ELR (cell line): ENCODE results near the gene PCLAF.
"Not testable (repeated sequence)": the region's sequence is repeated elsewhere in the genome, so short reads cannot be mapped to it uniquely, and the experiment has no call there.

Experiments
- DNase-seq: peaks from one replicate; pipeline ENCODE4 v3.0.0-alpha.2; 2015; ENCODE audit warnings: low read depth

Gene PCLAF, protein sequence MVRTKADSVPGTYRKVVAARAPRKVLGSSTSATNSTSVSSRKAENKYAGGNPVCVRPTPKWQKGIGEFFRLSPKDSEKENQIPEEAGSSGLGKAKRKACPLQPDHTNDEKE

DNA sequence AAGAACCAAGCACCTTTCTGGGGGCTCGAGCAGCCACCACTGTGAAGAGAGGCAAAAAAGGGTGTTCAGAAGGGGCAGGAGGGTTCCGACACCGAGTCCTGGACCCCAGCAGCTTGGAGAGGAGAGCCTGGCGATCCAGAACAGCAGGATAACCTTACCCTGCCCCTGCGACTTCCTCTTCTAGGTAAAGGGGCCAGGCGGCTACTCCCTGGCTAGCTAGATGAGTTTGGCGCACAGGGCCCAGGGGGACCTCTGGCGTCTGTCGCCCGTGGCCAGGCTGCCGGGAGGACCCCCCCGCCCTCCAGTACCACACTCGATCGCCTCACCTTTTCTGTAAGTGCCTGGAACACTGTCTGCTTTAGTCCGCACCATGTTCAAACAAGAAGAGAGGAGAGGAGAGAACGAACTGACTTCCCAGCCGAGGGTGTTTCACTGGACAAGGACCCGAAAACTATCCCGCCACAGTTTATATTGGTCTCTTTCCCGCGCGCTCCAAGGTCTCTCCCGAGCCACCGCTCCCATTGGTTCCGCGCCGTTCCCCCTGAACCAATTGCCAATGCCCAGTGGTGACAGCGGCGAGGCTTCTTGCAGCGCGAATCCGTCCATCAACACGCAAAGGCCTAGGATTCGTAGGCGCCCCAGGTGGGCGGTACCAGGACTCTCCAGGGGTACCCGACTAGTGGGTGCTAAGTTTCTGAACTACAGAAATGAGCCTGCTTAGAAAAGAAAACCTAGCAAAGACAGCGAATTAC lies at the start of gene PCLAF:
Gene PCLAF, minus strand, starts transcription at position 442 of the 752 bp plus-strand sequence. Its CDS starts 70 bp downstream, at position 372.
- DNase-seq = peak; percentile 98

DNA sequence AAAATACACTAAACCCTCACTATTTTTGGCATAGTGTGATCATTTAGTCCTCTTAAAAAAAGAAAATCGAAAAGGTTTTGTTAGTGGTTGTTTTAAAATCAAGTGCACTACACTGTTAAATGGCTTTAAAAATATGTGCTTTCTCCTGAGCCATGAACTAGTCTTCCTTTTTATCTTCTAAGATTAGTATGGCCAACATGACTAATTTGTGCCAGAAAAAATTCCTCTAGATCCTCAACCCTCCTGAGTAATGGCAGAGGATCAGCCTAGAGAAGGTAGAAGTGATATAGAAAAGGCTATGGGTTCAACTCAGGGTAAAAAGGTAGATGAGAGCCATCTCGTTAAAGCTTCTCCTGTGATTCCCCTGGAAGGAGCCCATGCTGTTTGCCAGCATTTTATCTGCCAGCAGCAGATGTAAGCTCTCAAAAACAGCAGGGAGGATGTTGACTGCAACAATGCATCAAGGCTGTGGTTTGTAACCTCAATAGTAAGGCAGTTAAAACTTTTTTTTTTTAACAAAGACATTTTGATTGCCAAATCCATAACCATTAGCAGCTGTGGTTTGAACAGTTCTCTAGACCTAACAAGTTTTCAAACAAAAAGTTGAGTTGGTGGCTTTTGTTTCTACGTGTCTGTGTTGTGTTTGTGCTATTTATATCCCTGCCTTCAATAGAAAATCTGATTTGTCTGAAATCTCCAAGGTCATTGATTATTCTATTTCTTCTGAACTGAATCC lies 48.9 kb upstream of the PCLAF start:
- DNase-seq = peak; percentile 44

DNA sequence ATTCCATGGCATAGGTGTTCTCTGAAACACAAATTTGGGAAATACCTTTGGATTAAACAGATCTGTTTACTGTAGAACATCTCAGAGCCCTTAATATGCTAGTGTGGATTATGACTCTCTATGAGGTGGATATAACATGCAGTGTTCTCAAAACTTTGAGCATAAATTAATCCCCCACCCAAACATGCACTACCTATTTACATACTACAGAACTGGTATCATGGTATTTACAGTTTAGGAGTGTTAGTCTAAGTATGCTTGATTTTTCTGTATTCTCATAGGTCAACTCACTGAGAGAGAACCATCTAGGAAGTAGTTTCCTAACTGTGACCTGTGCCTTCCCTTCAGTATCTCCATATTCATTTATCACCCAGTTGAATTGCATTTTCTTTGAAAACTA lies 48.2 kb upstream of the PCLAF start:
- DNase-seq = no peak

DNA sequence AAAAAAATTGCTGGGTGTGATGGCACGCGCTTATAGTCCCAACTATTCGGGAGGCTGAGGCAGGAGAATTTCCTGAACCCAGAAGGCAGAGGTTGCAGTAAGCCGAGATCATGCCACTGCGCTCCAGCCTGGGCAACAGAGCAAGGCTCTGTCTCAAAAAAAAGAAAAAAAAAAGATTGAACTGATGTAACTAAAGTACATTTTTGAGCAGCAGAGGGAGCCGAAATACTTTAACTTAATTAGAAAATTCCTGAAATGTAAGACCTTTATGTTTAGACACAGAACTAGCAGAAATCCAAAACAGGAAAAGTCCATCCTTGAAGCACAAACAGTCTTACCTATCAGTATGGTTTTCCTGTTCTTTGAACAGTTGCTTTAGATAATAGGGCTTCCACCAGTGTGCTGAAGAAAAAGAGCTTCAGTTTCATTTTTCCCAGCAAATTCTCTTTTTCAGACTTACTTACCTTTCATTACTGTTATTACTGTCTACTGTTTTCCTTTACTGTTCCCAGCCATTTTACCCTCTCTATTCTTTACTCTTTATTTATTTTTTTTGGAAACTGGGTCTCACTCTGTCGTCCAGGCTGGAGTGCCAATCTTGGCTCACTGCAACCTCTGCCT lies 45.7 kb upstream of the PCLAF start:
- peak; percentile 51 for DNase-seq

DNA sequence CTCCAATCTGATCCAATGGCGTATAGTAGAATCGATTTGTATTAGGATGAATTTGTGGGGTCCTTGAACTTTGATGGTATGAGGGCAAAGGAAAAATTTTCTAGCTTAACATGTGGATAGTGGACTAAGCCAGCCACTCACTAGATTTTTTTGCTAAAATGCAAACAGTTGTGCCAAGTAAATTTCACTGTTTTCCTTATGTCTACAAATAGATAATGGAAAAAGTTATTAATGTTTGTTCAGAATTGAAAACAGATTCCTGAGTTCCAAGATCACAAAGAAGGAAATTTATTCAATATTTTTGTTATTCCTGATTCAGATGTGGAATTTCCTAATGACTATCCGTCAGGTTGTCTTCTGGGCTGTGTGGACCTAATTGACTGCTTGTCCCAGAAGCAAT lies 44.0 kb upstream of the PCLAF start:
- no peak for DNase-seq

DNA sequence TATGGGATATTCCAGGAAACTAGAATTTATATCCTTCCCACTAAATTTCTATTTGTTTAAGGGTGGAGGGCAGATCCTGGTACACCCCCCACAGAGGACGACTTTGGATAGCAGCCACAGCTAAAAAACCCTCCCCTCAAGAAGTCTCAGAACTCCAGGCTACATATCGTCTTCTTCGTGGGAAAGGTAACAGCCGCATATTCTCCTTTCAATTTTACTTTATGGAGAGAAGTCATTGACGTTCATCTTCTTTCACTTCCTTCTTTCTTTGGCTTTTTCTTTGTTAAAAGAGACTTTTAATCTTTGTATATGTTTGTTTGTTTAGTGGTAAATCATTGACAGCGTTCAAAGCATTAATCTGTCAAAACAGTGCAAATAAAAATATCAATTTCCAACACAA lies 42.7 kb upstream of the PCLAF start:
- DNase-seq = no peak

DNA sequence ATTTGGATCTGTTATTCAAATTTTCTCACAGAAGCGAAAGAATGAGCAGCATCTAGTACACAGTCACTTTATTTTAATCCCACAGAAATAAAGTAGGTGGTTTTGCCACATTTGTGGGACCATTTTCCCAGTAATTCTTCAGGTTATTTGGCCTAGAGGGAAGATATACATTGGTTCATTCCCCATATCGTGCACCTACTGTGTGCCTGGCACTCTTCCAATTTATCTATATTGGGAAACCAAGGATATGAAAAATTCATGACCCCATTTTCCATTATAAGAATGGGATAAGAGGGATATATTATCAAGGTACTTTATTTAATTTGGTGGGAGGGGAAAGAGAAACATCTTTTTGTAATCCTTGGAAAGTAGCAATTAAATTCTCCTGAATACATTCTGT lies 41.5 kb upstream of the PCLAF start:
- no peak for DNase-seq

DNA sequence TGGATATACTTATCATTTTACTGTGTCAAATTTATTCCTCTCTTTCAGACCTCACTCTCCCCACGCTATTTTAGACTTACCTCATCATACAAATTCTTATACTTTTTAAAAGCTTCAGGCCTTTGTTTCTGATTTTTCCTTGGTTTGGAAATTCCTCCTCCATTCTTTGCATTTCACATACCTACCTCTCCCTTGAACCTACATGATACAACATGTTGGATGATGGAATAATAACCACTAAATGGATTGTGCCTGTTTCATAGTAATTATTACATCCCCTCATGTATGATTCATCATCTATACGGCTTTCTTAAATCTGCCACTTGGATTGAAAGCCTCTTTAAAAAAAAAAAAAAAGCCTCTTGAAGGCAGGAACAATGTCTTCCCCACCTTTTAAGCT lies 31.0 kb upstream of the PCLAF start:
- DNase-seq = no peak

DNA sequence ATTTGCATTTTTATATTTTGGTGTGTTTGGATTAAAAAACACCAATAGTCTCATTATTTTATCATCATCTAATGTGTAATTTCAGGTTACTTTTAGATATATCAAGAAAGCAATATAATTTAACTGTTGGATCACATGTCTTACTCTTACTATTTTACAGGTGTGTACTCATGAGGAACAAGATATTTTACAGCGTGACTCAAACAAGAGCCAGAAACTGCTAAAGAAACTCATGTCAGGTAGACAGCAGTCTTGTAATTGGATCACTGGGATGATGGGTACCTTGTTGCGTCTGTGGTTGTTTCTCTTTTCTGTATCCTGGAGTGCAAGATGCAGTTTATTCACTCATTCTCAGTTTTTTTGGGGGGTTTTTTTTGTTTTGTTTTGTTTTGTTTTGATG lies 19.3 kb upstream of the PCLAF start:
- no peak for DNase-seq

DNA sequence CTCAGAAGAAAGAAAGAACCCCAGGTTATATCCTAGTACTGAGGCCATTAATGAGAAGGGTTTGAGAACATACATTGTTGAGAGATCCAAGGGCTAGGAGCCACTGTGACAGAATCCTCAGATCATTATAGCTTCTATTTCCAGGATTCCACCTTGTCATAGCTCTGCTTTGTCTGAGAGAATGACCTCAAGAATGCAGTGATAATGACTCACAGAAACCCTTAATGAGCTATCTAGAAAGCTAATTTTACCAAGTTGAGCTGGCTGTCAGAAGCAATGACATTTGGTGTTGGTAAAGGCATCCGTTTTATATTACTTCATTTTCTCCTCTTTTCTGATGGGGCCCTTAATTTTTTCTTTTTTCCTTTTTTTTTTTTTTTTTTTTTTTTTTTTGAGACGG lies 17.3 kb upstream of the PCLAF start:
- no peak for DNase-seq

DNA sequence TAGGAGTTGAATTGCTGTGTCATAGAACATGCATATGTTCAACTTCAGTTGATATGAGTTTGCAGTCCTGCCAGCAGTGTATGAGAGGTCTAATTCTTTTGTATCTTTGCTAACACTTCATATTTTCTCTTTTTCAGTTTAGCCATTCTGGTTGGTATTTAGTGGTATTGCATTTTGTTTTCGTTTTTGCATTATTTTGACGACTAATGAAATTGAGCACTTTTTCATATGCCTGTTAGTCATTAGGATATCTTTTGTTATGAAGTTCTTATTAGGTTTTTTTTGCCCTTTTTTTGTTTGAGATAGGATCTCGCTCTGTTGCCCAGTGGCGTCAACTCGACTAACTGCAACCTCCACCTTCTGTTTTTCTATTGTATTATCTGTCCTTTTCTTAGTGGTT lies 15.5 kb upstream of the PCLAF start:
- no peak for DNase-seq

DNA sequence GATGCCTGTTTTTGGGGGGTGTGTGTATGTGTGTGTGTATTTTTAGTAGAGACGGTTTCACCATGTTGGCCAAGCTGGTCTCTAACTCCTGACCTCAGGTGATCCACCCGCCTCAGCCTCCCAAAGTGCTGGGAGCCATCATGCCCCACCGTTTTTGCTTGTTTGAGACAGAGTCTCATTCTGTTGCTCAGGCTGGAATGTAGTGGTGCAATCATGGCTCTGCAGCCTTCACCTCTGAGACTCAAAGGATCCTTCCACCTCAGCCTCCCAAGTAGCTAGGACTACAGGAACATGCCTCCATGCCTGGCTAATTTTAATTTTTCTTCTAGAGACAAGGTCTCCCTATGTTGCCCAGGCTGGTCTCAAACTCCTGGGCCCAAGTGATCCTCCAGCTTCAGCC lies 11.2 kb upstream of the PCLAF start:
- DNase-seq = not testable (repeated sequence)

DNA sequence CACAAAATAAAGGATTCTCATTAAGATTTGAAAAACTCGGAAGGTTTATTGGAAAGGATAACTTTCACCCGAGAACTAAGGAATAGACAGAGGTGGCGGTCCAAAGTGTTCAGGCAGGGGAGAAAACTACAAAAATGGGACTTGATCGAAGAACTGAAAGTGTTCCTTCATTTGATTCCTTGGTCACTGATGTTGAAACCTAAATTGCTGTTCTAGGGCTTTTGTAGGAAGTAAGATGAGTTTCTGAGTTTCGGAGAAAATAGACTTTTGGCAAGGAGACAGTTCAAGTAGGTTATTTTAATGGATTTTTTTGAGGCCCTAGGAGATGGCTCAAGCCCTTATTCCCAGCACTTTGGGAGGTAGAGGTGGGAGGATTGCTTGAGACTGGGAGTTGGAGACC lies 7.8 kb upstream of the PCLAF start:
- no peak for DNase-seq

DNA sequence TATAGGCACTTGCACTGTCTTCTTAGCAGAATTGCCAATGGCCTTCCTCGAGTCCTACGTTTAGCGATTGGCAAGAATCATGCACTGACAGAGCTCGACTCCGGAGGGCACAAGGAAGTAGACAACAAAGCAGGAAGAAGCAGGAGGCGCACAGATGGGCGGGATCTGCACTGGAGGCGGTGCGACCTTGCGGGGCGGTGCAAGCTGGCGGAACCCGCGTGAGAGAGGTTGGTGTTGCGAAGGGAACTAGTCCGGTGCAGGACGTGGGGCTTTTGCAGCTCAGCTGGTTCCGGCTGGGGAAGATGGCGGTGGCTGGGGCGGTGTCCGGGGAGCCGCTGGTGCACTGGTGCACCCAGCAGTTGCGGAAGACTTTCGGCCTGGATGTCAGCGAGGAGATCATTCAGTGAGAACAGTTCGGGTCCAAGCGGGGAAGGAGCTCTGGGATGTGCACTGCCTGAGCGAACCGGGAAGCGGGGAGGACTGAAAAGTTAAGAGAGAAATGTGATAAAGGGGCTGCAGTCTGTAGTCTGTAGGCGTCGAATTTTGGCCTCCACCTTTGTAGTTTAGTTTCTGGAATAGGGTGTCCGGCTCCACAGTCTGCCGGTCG lies 6.4 kb upstream of the PCLAF start, which contains the start of gene TRIP4:
Gene TRIP4, plus strand, starts transcription at position 275 of the 607 bp plus-strand sequence. Its CDS starts 28 bp downstream, at position 303.
- DNase-seq = peak; percentile 96

DNA sequence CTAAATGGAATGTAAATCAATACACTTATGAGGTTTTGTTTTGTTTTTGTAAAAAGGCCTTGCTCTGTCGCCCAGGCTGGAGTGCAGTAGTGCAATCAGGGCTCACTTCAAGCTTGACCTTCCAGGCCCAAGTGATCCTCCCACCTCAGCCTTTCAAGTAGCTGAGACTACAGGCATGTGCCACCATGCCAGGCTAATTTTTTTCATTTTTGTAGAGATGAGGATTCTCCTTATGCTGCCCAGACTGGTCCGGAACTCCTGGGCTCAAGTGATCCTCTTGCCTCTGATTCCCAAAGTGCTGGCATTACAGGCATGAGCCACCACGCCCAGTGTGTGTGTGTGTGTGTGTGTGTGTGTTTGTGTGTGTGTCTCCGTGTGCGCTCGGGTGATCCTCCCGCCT lies 5.0 kb upstream of the PCLAF start:
- DNase-seq = no peak

DNA sequence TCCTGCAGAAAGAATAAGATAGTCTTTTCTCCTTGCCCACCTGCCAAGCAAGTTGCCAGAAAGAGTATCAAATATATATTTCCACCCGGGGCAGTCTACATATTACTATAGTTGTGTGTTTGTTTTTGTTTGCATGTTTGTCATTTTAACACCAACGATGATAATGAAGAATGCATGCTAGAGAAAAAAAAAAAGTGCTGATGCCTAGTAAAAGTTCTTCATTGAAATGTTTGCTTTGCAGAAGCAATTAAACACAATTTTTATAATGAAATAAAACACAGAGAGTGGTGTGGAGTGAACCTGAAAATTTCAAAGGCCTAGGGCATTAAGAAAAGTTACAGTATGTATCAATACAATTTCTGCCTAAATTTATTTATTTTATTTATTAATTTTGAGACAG lies 2.5 kb upstream of the PCLAF start:
- DNase-seq = no peak

DNA sequence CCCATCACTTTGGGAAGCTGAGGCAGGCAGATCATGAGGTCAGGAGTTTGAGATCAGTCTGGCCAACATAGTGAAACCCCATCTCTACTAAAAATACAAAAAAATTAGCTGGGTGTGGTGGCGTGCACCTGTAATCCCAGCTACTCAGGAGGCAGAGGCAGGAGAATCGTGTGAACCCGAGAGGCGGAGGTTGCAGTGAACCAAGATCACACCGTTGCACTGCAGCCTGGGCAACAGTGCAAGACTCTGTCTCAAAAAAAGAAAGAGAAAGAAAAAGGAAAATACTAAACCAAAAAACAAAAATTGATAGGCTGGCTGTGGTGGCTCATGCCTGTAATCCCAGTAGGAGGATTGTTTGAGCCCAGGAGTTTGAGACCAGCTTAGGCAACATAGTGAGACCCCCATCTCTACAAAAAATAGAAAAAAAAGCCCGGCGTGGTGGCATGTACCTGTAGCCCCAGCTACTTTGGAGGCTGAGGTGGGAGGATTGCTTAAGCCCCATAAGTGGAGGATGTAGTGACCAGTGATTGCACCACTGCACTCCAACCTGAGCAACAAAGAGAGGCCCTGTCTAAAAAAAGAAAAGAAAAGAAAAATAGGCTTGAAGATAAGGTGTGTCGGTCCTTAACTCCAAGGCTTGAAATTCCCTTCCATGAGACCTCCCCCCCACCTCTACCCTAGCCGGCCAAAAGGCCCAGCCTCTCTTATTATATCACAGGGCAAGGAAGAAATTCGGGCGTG lies 941 bp downstream of the PCLAF start:
- DNase-seq = not testable (repeated sequence)

DNA sequence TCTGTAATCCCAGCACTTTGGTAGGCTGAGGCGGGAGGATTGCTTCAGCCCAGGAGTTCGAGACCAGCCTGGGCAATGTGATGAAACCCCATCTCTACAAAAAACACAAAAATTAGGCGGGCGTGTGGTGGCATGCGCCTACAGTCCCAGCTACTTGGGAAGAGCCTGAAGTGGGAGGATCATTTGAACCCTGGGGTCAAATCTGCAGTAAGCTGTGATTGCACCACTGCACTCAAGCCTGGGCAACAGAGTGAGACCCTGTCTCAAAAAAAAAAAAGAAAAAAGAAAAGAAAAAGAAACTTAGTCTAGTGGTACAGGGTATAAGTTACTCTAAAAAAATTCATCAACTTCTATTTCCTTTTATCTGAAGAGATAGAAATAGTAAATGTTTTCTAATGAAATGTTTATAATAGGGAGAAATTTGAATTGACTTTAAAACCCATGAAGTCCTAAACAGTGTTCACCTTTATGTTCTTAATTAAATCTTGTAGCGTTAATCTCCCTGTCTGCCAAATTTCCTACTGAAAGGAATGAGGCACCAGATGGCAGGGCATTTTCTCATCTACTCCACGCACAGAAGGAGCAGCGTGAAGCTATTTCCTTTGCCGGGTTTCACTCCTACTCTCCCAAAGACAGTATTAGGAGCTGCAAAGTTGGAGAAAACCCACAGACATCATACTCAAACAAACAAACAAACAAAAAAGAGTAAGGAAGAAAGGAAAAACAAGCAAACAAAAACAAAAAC lies 1.9 kb downstream of the PCLAF start:
- peak; percentile 48 for DNase-seq

DNA sequence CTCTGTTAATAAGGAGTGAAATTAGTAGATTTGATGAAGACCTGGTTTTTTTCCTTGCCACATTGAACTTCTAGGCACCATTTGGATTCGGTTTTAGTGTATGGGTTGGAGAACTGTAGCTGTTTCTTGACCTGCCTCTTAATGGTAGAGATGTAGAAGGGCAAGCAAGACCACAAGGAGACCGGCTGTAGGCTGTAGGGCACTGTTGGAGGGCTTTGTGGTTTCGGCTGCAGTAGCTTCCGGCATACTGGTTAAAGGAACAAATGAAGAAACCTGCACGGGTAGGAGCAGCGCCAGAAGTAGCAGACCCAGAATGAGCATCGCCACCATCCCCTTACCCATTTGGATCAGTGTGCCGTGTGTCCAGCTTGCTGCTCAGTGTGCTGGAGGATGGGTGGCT lies 7.9 kb downstream of the PCLAF start:
- no peak for DNase-seq

DNA sequence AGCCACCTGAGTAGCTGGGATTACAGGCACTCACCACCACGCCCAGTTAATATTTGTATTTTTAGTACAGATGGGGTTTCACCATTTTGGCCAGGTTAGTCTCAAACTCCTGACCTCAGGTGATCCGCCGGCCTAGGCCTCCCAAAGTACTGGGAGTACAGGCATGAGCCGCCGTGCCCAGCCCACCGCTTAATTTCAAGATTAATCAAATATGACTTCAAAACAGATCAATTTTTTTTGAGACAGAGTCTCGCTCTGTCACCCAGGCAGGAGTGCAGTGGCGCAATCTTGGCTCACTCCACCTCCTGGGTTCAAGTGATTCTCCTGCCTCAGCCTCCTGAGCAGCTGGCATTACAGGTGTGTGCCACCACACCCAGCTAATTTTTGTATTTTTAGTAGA lies 9.9 kb downstream of the PCLAF start:
- not testable (repeated sequence) for DNase-seq

DNA sequence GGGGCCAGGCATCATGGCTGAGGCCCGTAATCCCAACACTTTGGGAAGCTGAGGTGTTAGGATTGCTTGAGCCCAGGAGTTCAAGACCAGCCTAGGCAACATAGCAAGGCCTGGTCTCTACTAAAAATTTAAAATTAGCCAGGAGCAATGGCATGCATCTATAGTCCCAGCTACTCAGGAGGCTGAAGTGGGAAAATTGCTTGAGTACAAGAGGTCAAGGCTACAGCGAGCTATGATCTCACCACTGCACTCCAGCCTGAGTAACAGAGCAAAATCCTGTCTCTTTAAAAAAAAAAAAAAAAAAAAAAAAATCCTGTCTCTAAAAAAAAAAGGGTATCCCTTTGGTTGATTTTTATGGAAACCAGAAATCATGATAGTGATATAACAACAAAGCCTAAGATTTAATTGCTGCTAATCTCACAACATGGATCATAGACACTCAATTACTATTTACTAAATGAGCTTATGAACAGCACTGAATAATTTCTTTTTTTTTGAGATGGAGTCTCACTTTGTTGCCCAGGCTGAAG lies 12.1 kb downstream of the PCLAF start:
- DNase-seq = no peak
